Activated T-cell treated with anti-CD3 and anti-CD28 coated beads for 4 hours (primary cell): ENCODE data around the gene C2CD2.

Experiments
- DNase-seq: peaks from one replicate; pipeline ENCODE4 v3.0.0-alpha.2; 2020

The C2CD2 gene

DNA sequence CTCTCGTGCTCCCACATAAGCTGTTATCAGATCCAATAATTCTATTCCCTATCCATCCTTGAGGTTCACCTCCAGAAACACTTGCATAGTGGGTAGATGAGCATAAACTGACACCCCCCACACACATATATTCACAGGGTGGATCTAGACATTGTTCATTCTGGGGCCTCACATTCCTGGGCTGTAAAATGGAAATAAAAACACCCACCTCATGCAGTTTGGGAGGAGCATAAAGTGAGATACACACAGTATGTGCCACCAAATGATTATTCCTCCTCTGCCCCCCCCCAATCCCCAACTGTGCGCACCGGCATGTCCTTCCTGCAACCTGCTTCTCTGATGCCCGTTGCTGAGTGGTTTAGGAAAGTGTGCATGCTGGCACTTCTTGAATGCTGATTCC, 92.6 kb downstream of the C2CD2 start:
- DNase-seq, result no peak

DNA sequence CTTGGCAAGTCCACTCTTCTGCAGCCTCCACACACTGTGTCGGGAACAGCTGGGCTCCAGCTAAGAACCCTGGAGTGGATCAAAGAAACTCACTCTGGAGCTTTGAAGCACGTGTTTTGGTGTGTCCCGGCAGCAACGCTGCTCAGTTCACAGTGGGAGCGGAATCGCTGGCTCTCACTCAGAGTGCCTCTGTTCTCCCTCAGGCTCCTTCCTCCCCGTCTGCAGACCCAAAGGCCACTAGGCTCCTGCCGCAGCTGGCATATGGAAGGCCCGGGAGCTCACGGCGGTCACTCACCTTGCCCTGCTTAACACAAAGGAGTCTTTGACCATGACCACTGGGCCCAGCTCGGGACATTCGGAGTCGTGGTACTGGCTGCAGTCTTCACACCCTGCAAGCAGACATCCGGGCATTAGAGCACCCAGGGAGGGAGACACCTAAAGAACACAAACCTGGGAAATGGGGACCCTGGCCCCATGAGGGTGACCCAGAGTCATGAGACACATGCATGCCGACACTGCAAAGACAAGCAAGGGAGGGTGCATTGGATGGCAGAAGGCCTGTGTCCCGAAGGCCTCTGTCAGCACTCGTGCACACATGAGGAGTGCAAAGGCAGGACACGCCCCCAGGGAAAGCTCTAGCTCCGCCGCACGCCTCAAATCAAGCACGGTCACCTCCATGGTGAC, 94.4 kb downstream of the C2CD2 start:
- no peak for DNase-seq

DNA sequence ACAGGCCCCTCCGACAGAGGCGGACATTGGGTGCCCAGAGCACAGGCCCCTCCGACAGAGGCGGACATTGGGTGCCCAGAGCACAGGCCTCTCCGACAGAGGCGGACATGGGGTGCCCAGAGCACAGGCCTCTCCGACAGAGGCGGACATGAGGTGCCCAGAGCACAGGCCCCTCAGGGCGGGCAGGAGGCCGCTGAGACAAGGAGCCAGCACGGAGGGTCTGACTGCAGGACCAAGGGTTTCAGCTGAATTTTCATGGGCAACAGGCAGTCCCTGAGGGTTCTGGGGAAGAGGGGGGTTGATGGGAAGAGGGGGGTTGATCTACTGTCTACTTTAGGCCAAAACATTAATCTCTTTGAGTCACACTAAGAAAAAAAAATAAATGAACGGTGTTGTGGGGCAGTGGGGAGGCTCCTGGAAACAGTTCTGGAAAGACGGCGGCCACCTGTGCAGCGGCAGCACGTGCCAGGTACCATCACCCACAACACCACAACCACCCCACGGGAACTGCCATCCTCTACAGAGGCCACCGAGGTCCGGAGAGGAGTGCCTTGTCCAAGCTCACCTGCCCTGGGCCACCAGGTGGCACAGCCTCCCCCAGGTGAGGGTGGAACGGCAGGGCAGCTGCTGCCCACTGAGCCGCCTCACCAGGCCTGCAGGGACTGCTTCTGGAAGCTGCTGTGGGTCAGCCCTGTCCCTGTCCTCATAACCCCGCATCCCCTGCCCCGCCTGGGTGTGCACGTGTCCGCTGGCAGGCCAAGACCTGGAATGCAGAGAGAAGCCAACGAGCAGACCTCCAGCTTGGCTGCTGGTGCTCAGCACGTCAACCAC, 95.1 kb downstream of the C2CD2 start:
- DNase-seq, result no peak

DNA sequence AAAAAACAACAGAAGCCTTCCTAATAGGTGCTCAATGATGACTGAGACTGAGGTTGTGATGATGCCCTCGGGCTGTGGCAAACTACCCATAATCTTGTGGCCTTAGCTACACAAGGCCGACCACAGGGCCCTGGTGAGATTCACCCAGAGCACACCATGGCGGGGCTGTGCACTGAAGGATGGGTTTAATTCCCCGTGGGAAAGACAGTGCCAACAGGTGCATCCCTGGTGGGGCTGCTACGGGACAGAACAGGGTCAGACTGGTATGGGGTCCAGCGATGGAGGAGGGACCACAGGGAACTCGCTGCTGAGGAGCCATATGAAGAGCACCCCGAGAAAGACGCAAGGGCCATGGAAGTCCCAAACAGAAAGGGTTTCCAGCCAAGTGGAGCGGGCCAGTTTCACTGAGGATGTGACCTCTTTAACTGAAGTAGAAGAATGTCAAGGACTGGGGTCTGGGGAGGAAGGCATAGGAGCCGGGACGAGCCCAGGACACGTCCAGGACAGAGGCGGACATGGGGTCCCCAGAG, 96.0 kb downstream of the C2CD2 start:
- DNase-seq, result no peak

DNA sequence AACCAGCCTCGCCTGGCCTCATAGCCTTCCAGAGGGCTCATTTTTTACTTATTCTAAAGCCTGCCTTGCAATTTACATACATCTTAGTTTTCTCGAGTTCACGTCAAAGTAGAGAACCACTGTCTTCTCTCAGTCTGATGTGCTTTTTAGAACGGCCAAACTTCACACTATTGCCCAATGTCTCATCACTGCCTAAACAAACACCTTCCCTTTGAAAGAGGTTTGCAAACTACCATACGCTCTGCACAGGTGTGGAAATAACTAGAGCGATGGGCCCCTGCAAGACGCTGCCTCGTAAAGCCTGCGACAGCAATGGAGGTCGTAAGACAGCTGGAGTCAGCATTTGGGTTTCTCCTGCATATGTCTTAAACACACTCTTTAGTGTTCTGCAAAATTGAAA, 97.2 kb downstream of the C2CD2 start:
- DNase-seq, result no peak

DNA sequence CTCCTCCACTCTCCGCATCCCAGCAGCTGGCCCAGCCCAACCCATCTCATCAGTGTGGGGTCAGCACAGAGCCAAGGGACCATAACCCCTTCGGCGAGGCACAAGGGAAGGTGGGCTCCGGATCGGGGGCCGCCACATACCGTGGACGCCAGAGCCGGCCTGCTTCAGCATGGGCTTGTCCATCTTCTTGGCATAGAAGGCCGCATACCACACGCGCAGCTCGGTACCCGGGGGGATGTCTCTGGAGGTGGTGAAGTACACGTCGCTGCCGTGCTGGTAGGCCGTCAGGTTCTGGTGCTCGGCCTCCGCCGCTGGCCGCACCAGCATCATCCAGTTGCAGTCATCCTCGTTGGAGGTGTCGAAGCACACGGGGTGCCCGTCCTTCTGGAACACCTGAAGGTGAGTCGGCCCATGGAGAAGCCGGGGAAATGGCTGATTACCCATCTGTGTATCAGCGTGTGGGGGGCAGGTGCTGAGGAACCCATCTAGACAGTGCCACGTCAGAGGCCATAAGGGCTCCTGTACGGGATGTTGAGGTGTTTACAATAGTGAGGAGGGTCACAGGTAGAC, 99.3 kb downstream of the C2CD2 start:
- no peak for DNase-seq

DNA sequence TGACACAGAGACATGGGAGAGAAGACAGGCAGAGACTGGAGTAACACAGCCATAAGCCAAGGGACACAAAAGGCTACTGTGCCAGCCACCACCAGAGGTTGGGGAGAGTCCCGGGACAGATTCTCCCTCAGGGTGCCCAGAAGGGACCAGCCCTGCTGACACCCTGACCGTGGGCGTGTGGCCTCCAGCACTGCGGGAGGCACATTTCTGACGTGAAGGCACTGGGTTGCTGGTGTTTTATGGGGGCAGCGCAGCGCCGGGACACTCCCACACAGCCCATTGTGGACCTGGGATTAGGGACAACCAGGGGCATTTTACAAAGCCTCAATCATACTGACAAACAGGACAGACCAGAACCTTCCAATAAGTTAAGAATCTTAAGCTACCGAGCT, 100.9 kb downstream of the C2CD2 start:
- DNase-seq, result no peak

DNA sequence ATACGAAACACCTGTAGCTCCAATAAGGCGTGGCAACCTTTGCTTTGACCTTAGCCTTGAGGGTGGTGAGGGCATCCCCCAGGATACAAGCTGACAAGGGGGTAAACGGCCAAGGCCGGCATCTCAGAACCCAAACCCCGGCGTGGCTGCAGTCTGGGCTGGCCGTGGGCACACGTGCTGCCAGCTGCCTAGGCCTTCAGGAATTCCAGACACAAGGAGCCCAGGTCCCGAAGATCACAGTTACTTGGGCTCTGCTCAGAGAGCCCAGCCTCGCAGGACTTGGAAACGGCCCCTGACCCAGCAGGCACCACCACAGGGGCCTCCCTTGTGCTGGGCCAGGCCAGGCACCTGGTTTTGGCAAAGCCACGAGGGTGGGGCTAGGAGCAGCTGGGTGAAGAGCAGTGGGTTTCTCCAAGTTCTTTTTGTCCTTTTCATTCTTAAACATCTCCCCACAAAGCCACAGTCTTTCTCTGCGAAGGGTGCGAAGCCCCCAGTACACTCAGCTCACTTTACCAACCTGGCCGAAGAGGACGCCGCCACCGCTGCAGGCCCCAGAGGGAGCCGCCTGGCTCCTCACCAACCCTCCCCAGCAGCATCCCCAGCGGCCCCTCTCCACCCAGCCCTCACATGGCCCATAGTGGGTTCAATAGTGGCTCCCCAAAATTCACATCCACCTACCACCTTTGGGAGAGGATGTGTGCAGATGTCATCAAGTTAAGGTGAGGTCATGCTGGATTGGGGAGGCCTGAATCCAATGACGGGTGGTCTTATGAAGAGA, 101.5 kb downstream of the C2CD2 start:
- DNase-seq, result no peak

DNA sequence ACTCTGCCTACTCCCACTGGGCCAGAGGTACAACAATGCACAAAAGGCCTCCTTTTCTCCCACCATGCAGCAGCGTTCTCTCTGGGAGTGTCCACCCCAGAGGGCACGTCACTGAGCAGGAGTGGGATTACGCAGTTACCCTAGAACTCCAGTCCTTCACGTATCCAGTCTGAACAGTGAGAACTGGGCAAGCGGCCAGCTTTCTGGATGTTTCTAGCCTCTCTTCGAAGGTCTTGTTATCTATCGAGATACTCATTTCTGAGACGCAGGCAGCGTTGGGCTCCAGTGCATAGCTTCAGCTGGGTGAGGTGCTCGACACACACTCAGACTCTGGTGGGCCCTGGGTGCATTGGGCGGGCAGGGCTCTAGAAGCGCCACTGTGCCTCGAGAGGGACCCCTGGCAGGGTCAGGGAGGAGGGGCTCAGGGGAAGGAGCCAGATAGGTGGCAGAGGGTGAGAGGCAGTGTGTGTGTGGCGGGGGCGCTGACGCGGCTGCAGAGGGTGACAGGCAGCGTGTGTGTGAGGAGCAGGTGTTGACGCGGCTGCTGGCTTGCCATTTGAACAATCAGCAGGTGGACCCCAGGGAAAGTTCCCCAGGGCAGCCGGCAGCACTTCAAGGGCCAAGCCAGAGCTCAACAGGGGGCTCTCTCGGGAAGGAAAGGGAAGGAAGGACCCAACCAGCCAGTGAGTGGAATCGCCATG, 102.6 kb downstream of the C2CD2 start:
- no peak for DNase-seq

DNA sequence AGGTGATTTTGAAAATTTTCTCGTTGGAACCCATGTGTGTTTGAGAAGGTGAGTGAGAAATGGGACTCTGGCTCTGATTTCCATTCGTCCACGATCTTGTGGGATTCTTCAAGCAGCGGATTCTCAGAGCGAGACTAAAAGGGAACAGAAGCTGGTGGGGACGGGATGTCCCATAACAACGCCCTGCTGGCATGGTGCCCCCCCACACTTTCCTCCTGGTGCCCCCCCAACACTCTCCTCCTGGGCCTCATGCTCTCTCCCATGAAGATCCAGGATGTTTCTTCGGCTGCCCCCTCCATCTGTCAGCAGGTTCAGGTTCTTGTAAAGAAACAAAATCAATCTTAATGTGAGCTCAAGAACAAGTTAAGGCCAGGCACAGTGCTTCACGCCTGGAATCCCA, 103.7 kb downstream of the C2CD2 start:
- DNase-seq, result no peak

DNA sequence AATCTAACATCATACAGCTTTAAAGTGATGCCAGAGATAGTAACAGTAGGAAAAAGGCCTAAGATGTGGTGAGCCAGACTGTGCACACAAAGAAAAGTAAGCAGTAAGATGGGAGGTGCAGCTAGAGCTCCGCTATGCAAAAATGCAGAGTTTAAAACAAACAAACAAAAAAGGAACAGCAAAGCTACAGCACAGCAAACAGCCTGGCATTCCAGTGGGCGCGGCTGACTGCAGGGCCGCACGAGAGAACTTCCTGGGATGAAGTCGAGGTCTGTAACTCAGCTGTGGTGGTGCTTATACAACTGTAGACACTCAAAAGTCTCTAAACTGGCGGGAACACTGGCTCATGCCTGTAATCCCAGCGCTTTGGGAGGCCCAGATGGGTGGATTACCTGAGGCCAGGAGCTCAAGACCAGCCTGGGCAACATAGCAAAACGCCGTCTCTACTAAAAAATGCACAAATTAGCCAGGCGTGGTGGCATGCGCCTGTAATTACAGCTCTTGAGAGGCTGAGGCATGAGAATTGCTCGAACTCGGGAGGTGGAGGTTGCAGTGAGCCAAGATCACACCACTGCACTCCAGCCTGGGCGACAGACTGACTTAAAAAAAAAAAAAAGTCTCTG, 104.7 kb downstream of the C2CD2 start:
- DNase-seq, result no peak

DNA sequence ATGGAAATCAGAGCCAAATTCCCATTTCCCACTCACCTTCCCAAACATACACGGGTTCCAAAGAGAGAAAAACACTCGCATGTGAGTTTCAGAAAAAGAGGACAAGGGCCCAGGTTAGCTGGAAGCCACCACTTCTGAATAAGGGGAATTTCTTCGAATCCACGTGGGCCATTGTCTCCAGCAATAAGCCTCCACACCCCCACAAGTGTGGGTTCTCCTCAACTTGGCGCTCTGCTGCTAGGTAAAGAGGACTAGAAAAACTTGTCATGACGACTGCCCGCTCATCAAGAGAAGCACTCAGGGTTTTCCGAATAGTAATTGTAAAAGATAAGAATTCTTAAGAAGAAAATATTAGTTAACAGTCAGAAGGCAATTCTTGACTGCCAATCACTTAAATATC, 105.3 kb downstream of the C2CD2 start:
- no peak for DNase-seq

DNA sequence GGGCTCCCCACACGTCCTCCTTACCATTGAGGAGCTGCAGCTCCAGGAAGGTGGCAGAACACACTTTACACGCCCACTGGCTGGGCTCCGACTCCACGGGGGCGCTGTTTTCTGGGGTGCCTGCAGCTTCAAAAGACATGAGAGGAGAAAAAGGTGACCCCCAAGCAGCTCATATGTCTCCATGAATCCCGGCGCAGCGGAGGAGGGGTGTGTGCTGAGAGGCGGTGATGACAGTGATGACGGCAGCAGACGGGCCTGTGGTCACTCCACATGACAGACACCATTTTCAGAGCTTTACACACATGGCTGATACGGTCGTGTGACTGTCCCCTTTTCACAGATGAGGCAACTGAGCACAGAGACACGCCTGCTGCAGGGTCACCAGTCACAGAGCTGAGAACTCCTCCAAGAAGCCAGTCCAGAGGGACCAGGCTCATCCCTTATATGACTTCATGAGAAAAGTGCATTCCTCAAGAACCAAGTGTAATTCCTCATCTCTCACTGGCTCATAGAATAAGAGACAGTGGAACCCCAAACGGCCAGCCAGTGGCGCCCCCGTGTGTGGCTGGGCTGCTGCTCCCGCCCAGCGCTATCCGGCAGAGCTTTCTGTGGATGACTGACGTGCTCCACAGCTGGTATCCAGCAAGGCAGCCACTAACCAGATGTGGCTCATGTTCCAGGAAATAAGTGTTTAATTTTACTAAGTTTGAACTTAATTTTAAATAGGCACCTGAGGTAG, 106.6 kb downstream of the C2CD2 start:
- no peak for DNase-seq

DNA sequence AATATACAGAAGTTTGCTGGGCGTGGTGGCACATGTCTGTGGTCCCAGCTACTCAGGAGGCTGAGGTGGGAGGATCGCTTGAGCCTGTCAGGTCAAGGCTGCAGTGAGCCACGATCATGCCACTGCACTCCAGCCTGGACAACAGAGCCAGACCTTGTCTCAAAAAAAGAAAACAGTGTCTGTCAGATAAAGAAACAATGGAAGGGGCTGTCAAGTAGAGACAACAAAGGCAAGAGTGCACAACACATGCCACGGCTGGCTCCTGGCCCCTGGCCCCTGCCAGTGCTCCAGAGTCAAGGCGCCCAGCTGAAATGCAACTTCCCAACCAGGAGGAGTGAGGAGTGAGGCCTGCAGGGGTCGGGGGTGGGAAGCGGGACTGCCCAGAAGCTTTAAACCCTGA, 107.3 kb downstream of the C2CD2 start:
- DNase-seq, result no peak

DNA sequence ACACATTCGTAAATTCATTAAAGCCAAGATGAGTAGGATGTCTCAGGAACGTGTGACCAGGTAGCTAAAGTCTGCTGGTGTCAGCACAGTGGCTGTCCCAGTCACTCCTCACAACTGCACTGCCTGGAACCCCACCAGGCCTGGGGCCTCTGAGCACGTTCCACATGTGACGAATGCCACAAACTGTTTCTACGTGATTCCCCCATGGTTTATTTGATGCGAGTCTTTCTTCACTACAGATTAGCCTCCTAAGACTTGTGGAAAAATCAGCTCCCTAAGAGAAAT, 107.8 kb downstream of the C2CD2 start:
- no peak for DNase-seq

DNA sequence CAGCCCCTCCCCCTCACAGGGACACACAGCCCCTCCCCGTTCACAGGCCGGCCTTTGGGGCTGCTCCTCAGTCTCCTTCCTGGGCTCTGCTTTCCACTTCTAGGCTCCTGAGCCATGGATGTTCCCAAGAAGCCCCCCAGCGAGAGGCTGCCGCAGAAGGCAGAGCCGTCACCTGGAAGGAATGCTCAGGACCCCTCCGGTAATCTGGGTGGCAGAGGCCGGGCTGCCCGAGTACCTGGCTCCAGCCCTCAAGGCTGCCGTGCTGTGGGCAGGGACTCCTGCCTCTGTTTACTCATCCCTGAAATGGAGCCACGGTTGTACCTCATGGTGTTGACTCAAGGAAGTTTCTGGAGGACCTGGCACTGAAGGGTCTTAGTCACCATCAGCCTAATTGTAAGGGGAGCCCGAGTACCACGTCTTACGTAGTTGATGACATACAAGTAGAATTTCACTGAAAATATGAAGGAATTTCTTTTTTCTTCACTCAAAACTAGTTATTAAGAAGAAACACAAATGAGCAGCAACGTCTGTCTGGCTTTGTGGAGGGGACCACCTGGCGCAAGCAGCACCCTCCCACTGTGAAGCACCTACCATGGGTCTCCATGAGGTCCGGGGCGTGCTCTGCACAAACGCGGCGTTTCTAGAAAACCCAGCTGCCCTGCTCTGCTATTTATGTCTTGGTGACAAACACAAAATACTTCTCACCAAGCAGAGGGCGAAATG, 108.3 kb downstream of the C2CD2 start:
- no peak for DNase-seq

DNA sequence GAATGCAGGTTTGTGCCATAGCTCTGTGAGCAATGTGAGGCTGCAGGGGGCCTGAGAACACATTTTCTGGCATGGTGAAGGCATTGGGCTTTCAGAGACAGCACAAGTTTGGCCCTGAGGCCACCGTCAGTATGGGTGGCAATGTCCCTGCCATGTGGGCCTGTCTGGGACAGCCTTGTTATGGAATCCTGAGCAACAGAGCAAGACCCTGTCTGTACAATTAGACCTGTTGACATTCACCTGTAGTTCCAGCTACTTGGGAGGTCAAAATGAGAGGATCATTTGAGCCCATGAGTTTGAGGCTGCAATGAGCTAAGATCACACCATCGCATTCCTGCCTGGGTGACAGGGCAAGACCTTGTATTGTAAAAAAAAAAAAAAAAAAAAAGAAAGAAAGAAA, 110.2 kb downstream of the C2CD2 start:
- no peak for DNase-seq

DNA sequence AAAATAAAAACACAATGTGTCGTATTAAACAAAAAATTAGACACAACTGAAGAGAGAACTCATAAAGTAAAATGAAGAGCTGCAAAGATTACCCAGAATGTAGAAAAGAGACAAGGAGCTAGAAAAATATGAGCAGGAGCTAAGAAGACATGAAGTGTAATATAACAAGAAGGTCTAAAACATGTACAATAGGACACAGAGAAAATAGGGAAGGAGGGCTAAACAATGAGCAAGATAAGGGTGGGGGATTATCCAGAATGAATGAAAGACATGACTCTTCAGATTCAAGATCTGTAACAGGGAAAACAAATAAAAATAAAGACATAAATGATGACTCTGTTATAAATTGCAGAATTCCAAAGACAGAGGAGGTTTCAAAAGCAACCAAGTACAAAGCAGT, 112.9 kb downstream of the C2CD2 start:
- DNase-seq, result no peak

DNA sequence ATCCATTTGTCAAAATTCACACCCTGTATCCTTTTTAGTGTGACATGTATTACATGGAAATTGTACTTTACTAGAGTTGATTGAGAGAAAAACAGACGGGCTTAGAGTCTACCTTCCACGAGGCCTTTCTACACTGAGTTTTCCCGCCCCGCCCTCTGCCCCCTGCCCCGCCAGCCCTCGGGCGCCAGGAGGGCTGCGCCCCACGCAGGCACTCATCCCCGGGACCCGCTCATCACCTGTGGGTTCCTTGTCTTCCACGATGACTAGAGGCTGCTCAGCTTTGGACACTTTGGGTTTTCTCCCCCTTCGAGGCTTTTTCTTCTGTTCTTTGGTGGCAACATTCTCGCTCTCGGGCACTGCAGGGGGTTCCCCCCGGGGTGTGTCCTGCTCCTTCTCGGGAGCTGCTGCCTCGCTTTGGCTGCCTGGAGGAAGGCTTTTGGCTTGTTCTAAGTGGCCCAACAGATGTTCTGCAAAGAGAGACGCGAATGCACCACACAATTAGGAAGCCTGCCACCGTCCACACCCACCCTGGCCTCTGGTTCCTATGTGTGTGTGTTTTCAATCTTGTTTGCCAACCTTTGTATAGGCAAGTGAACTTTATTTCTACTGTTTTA, 114.3 kb downstream of the C2CD2 start:
- DNase-seq, result no peak

DNA sequence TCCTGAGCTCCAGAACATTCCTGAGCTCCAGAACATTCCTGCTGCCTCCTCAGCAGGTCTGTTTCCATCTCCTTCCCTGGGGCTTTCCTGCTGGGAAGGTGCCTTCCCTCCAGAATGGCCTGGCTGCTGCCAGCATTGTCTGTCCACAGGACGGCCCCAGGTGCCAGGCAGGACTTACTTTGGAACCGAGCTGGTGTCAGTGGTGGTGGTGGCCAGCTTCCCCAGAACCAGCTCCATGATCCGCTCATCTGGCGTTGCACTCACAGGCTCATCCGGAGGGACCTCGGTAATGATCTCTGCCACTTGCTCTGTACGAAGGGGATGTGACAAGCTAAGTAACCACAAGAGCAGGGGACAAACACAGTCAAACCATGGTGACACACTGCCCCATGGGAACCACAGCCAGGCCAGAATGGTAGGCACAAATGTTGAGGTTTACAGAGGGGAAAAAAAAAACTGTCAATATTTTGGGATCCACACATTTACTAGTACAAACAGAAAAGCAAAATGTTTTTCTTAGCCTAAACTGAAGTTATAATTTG, 116.0 kb downstream of the C2CD2 start:
- no peak for DNase-seq
